Measurements from ENCODE around the gene LRRC8E. TPM values are rescaled to one million over a fixed set of nuclear protein-coding genes. Genes with fewer than 3 reads are reported as not detected.

The LRRC8E gene
- total RNA-seq, 1 experiment from 2014 or later, result 18.1 TPM

GRCh38 chr19:7859831-7860713 is 28.2 kb upstream of the LRRC8E start:
- no peak for DNase-seq (ENCODE audit: low read depth, low spot score)
- intact Hi-C loops (cut with micrococcal nuclease), result no loop called here
- Histone ChIP-seq H3K4me1 (ENCODE audit: control insufficient read depth in 1 of 2, insufficient read depth in 2 of 2, low read length in 2 of 2) (peaks cover 0 to 13% of the 10 kb centered on the region in 2 experiments; a peak in 1 of 4 replicates), H3K27ac (ENCODE audit: low read depth, low read length) (no peak overlapping the region), H3K4me3 (replicated peaks in 1 of 2; ENCODE audit: low read depth in 1 of 2, low read length in 2 of 2) (no peak overlapping the region), H3K9me2 (ENCODE audit: insufficient read depth) (no peaks in the 10 kb centered on the region), H4K20me1 (ENCODE audit: insufficient read depth) (no peaks in the 10 kb centered on the region), H3K4me2 (ENCODE audit: low read length) (no peak overlapping the region), H3K79me2 (ENCODE audit: insufficient read depth, low read length) (no peaks in the 10 kb centered on the region), H3K36me3 (ENCODE audit: control insufficient read depth in 1 of 2, insufficient read depth in 2 of 2, low read length in 2 of 2) (no peaks in the 10 kb centered on the region), H3K9me3 (ENCODE audit: control insufficient read depth in 1 of 2, insufficient read depth in 1 of 2, low read depth in 1 of 2, low read length in 2 of 2) (no peaks in the 10 kb centered on the region), H2AFZ (ENCODE audit: low read depth, low read length, poor library complexity, severe bottlenecking) (no peak overlapping the region), H3K27me3 (ENCODE audit: insufficient read depth, low read length) (no peaks in the 10 kb centered on the region), H3K9ac (ENCODE audit: low read length) (no peak overlapping the region)
- ChIA-PET RAD21 (ENCODE audit: low non-redundant PET in 1 of 2, low total read pairs in 2 of 2, uncharacterized antibody in 2 of 2, unreplicated experiment in 2 of 2) (no interaction called here), CTCF (interaction anchor here (1.0 to 1.9 kb wide), 2 partner anchors 8 to 9 kb away, joined by 3 to 11 read pairs; no protein-coding TSS in a partner anchor), POLR2A (no interaction called here)
- no TSS peak for BruUV-seq (replicated peaks)
- TF ChIP-seq FOSL1 (IDR thresholded peaks at IDR 0.05; ENCODE audit: low read depth) (no peak), CEBPB (IDR thresholded peaks at IDR 0.05; ENCODE audit: low read depth) (no peak), ZNF274 (IDR thresholded peaks at IDR 0.05; ENCODE audit: low read depth, low read length) (no peak), YY1 (IDR thresholded peaks at IDR 0.05; ENCODE audit: extremely low read depth, insufficient replicate concordance, low read depth, low read length) (no peak), POLR2AphosphoS5 (IDR thresholded peaks at IDR 0.05; ENCODE audit: low read depth, low read length) (no peak), EGR1 (IDR thresholded peaks at IDR 0.05; ENCODE audit: low read depth) (no peak), POLR2A (IDR thresholded peaks at IDR 0.05; ENCODE audit: borderline replicate concordance, extremely low read depth, insufficient read depth, insufficient read length) (no peak), TCF7L2 (IDR thresholded peaks at IDR 0.05; ENCODE audit: borderline replicate concordance, extremely low read depth, insufficient read depth, insufficient read length) (no peak), EZH2phosphoT487 (IDR thresholded peaks at IDR 0.05; ENCODE audit: borderline replicate concordance) (no peak), CBX3 (IDR thresholded peaks at IDR 0.05; ENCODE audit: low read depth) (no peak), RAD21 (IDR thresholded peaks at IDR 0.05; ENCODE audit: low read depth) (no peak), EZH2 (IDR thresholded peaks at IDR 0.05) (no peak), MAX (IDR thresholded peaks at IDR 0.05) (no peak), SIN3A (IDR thresholded peaks at IDR 0.05; ENCODE audit: low read depth) (no peak), ZFX (IDR thresholded peaks at IDR 0.05) (no peak), ATF3 (IDR thresholded peaks at IDR 0.05) (no peak)
- TF ChIP-seq, protein P1, sequence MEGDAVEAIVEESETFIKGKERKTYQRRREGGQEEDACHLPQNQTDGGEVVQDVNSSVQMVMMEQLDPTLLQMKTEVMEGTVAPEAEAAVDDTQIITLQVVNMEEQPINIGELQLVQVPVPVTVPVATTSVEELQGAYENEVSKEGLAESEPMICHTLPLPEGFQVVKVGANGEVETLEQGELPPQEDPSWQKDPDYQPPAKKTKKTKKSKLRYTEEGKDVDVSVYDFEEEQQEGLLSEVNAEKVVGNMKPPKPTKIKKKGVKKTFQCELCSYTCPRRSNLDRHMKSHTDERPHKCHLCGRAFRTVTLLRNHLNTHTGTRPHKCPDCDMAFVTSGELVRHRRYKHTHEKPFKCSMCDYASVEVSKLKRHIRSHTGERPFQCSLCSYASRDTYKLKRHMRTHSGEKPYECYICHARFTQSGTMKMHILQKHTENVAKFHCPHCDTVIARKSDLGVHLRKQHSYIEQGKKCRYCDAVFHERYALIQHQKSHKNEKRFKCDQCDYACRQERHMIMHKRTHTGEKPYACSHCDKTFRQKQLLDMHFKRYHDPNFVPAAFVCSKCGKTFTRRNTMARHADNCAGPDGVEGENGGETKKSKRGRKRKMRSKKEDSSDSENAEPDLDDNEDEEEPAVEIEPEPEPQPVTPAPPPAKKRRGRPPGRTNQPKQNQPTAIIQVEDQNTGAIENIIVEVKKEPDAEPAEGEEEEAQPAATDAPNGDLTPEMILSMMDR (IDR thresholded peaks at IDR 0.05 in 2 of 3, conservative IDR thresholded peaks at IDR 0.05 in 1 of 3; ENCODE audit: borderline replicate concordance in 1 of 3, insufficient read depth in 1 of 3, low read depth in 2 of 3, low read length in 2 of 3), result no peak
- TF ChIP-seq, protein P2, sequence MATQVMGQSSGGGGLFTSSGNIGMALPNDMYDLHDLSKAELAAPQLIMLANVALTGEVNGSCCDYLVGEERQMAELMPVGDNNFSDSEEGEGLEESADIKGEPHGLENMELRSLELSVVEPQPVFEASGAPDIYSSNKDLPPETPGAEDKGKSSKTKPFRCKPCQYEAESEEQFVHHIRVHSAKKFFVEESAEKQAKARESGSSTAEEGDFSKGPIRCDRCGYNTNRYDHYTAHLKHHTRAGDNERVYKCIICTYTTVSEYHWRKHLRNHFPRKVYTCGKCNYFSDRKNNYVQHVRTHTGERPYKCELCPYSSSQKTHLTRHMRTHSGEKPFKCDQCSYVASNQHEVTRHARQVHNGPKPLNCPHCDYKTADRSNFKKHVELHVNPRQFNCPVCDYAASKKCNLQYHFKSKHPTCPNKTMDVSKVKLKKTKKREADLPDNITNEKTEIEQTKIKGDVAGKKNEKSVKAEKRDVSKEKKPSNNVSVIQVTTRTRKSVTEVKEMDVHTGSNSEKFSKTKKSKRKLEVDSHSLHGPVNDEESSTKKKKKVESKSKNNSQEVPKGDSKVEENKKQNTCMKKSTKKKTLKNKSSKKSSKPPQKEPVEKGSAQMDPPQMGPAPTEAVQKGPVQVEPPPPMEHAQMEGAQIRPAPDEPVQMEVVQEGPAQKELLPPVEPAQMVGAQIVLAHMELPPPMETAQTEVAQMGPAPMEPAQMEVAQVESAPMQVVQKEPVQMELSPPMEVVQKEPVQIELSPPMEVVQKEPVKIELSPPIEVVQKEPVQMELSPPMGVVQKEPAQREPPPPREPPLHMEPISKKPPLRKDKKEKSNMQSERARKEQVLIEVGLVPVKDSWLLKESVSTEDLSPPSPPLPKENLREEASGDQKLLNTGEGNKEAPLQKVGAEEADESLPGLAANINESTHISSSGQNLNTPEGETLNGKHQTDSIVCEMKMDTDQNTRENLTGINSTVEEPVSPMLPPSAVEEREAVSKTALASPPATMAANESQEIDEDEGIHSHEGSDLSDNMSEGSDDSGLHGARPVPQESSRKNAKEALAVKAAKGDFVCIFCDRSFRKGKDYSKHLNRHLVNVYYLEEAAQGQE (IDR thresholded peaks at IDR 0.05; ENCODE audit: low read depth), result no peak
- TF ChIP-seq, protein P3, sequence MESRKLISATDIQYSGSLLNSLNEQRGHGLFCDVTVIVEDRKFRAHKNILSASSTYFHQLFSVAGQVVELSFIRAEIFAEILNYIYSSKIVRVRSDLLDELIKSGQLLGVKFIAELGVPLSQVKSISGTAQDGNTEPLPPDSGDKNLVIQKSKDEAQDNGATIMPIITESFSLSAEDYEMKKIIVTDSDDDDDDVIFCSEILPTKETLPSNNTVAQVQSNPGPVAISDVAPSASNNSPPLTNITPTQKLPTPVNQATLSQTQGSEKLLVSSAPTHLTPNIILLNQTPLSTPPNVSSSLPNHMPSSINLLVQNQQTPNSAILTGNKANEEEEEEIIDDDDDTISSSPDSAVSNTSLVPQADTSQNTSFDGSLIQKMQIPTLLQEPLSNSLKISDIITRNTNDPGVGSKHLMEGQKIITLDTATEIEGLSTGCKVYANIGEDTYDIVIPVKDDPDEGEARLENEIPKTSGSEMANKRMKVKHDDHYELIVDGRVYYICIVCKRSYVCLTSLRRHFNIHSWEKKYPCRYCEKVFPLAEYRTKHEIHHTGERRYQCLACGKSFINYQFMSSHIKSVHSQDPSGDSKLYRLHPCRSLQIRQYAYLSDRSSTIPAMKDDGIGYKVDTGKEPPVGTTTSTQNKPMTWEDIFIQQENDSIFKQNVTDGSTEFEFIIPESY (IDR thresholded peaks at IDR 0.05; ENCODE audit: extremely low read depth, insufficient replicate concordance, low read length), result no peak
- ATAC-seq, result no peak

Measured in HCT116 (cell line).